HepG2 (cell line): ENCODE measurements around the gene COLEC12. TPM values are rescaled to one million over a fixed set of nuclear protein-coding genes. Genes with fewer than 3 reads are reported as not detected.

Experiments used
- ATAC-seq: fragments of 200-7000 bp; cut with Tn5 transposase; 3 replicates; pipeline ENCODE4 v1.9.1; 2020; ENCODE audit warnings: mild to moderate bottlenecking, moderate library complexity
- BruUV-seq: library from RNA; stranded (reverse); fragments of 400-500 nt; replicated peaks from 2 replicates; lab custom pipeline; 2021; lab: Mats Ljungman, UMichigan
- CTCF ChIA-PET: fragments of 300-600 bp; formaldehyde crosslinking; extraction: SDS; loops from one replicate; lab custom pipeline; 2021; ENCODE audit warnings: low total read pairs, inconsistent platforms, low intra/inter-chr PET ratio; lab: Yijun Ruan, JAX
- POLR2A ChIA-PET: fragments of 350-600 bp; sonication (Branson Sonifier 250); formaldehyde crosslinking; loops from one replicate; lab custom pipeline; 2020; ENCODE audit warnings: antibody characterized with exemption, inconsistent platforms; lab: Yijun Ruan, JAX
- DNase-seq: peaks from one replicate; pipeline ENCODE4 v3.0.0-alpha.2; 2015; ENCODE audit warnings: low spot score
- FAIRE-seq: peaks from 3 replicates; lab custom pipeline; 2011; peaks lifted over from hg19 to GRCh38; lab: Jason Lieb, UNC
- H2AFZ ChIP-seq: one replicate; pipeline ENCODE4 v1.6.1; 2011; ENCODE audit warnings: low read length, inconsistent platforms
- H3K27ac ChIP-seq: fragments of 300-600 bp; 3 replicates; pipeline ENCODE4 v1.8.0; 2011; ENCODE audit warnings: mixed run types, mild to moderate bottlenecking, mixed read lengths, low read length, inconsistent platforms; ENCODE audit not compliant: insufficient read depth; ENCODE audit errors: extremely low read length
- H3K27me3 ChIP-seq, 2 experiments: fragments of 200-600 bp in 1 of 2; 2 replicates in 1 of 2; 3 replicates in 1 of 2; pipeline versions ENCODE4 v1.6.0 to v1.8.0; 2011; ENCODE audit warnings: low read length in 2 of 2, mild to moderate bottlenecking in 2 of 2, moderate library complexity in 2 of 2, inconsistent platforms in 1 of 2; ENCODE audit not compliant: insufficient read depth in 2 of 2, control insufficient read depth in 1 of 2
- H3K36me3 ChIP-seq, 2 experiments: fragments of 200-600 bp in 1 of 2; replicated peaks in 1 of 2; 2 replicates in 1 of 2; 3 replicates in 1 of 2; pipeline versions ENCODE4 v1.5.1 to v1.8.0; 2011; ENCODE audit warnings: low read length in 2 of 2, inconsistent platforms in 1 of 2; ENCODE audit not compliant: insufficient read depth in 2 of 2, control insufficient read depth in 1 of 2
- H3K4me1 ChIP-seq: 2 replicates; pipeline ENCODE4 v1.5.1; 2012; ENCODE audit warnings: low read length, inconsistent platforms; ENCODE audit not compliant: insufficient read depth
- H3K4me2 ChIP-seq: 2 replicates; pipeline ENCODE4 v1.6.0; 2011; ENCODE audit warnings: low read depth, low read length, inconsistent platforms
- H3K4me3 ChIP-seq, 3 experiments: fragments of 200-600 bp in 1 of 3; sonication (generic), shearing (Covaris generic) in 1 of 3; replicated peaks in 1 of 3; 2 replicates each; pipeline ENCODE4 v1.5.1; 2011 to 2016; ENCODE audit warnings: low read length in 3 of 3, inconsistent platforms in 2 of 3, low read depth in 2 of 3, mild to moderate bottlenecking in 2 of 3, control low read depth in 1 of 3, mixed read lengths in 1 of 3; ENCODE audit not compliant: insufficient read depth in 1 of 3
- H3K79me2 ChIP-seq: one replicate; pipeline ENCODE4 v1.6.1; 2011; ENCODE audit warnings: low read length, inconsistent platforms; ENCODE audit not compliant: insufficient read depth
- H3K9ac ChIP-seq: 2 replicates; pipeline ENCODE4 v1.6.0; 2011; ENCODE audit warnings: mild to moderate bottlenecking, low read depth, low read length, inconsistent platforms; ENCODE audit not compliant: insufficient read depth
- H3K9me3 ChIP-seq: 2 replicates; pipeline ENCODE4 v1.5.1; 2012; ENCODE audit warnings: mild to moderate bottlenecking, low read length
- H4K20me1 ChIP-seq: 2 replicates; pipeline ENCODE4 v1.6.0; 2011; ENCODE audit warnings: inconsistent platforms, mild to moderate bottlenecking, low read length, moderate library complexity; ENCODE audit not compliant: insufficient read depth
- EP300 ChIP-seq, 3 experiments: sonication (generic) in 1 of 3; formaldehyde crosslinking in 1 of 3; IDR thresholded peaks; 2 replicates each; pipeline versions ENCODE4 v1.5.1 to v1.6.1; 2011 to 2020; ENCODE audit warnings: low read depth in 2 of 3, low read length in 2 of 3, borderline replicate concordance in 1 of 3, improper control_type of control experiment in 1 of 3, mild to moderate bottlenecking in 1 of 3, missing genetic modification reagents in 1 of 3, moderate library complexity in 1 of 3
- FOXK2 ChIP-seq: fragments of 450-650 bp; IDR thresholded peaks from 2 replicates; pipeline ENCODE4 v1.6.1; 2016
- GTF2F1 ChIP-seq: fragments of 150-350 bp; IDR thresholded peaks from 2 replicates; pipeline ENCODE4 v1.6.1; 2014; ENCODE audit warnings: low read length
- MYNN ChIP-seq: sonication (generic); formaldehyde crosslinking; IDR thresholded peaks from 2 replicates; pipeline ENCODE4 v1.4.0; 2020; ENCODE audit warnings: mild to moderate bottlenecking, low read depth, missing genetic modification reagents
- NFE2L2 ChIP-seq: fragments of 150-350 bp; IDR thresholded peaks from 2 replicates; pipeline ENCODE4 v1.6.1; 2014; ENCODE audit warnings: low read length
- RNF219 ChIP-seq: sonication (generic); formaldehyde crosslinking; IDR thresholded peaks from 2 replicates; pipeline ENCODE4 v1.5.0; 2020; ENCODE audit warnings: mild to moderate bottlenecking, missing genetic modification reagents
- SIX1 ChIP-seq: sonication (generic); formaldehyde crosslinking; IDR thresholded peaks from 2 replicates; pipeline ENCODE4 v1.4.0; 2020; ENCODE audit warnings: missing genetic modification reagents, borderline replicate concordance
- SSRP1 ChIP-seq: IDR thresholded peaks from 2 replicates; pipeline ENCODE4 v1.6.1; 2016; ENCODE audit warnings: control low read depth
- TBP ChIP-seq: sonication (generic); formaldehyde crosslinking; IDR thresholded peaks from 2 replicates; pipeline ENCODE4 v1.5.0; 2020; ENCODE audit warnings: missing genetic modification reagents
- ZMYM2 ChIP-seq: sonication (generic); formaldehyde crosslinking; IDR thresholded peaks from 2 replicates; pipeline ENCODE4 v1.8.0; 2022; ENCODE audit warnings: mild to moderate bottlenecking, missing genetic modification reagents
- ZNF10 ChIP-seq: sonication (generic); formaldehyde crosslinking; IDR thresholded peaks from 2 replicates; pipeline ENCODE4 v1.4.0; 2020; ENCODE audit warnings: mild to moderate bottlenecking, low read depth, missing genetic modification reagents, borderline replicate concordance
- ZNF12 ChIP-seq: sonication (generic); formaldehyde crosslinking; IDR thresholded peaks from 2 replicates; pipeline ENCODE4 v1.5.0; 2020; ENCODE audit warnings: missing genetic modification reagents
- ZNF207 ChIP-seq: fragments of 450-650 bp; IDR thresholded peaks from 2 replicates; pipeline ENCODE4 v1.6.1; 2016; ENCODE audit warnings: antibody characterized with exemption, borderline replicate concordance
- ZNF484 ChIP-seq: sonication (generic); formaldehyde crosslinking; IDR thresholded peaks from 2 replicates; pipeline ENCODE4 v1.5.1; 2020; ENCODE audit warnings: mild to moderate bottlenecking, low read depth, missing genetic modification reagents, borderline replicate concordance
- ZNF512 ChIP-seq: sonication (generic); formaldehyde crosslinking; IDR thresholded peaks from 2 replicates; pipeline ENCODE4 v1.4.0; 2020; ENCODE audit warnings: mild to moderate bottlenecking, missing genetic modification reagents
- ZNF670 ChIP-seq: sonication (generic); formaldehyde crosslinking; IDR thresholded peaks from 2 replicates; pipeline ENCODE4 v1.8.0; 2022; ENCODE audit warnings: mild to moderate bottlenecking, missing genetic modification reagents, borderline replicate concordance
- WGBS: methylation state at CpG from one replicate; pipeline ENCODE4 v1.1.6; 2017; ENCODE audit warnings: low lambda C conversion rate; 5-methylcytosine and 5-hydroxymethylcytosine counted together
- in situ Hi-C: cut with HindIII; loops from 2 replicates; pipeline ENCODE4 v1.10.0; 2017; ENCODE audit warnings: low pct_unique_long_range_greater_than_20kb; ENCODE audit not compliant: extremely low pct_ligation_motif_present
- intact Hi-C: fragments of 100-400 bp; cut with micrococcal nuclease; formaldehyde crosslinking; loops from one replicate; pipeline ENCODE4 v1.10.0; 2022; ENCODE audit not compliant: unreplicated experiment
- polyA plus RNA-seq, 8 experiments: library from polyadenylated mRNA; depleted of rRNA in 3 of 8; stranded (reverse) in 7 of 8; unstranded in 1 of 8; fragments of >200 nt; fragmentation: Illumina TruSeq in 4 of 8; extraction: Trizol in 4 of 8; gene quantifications; 2 replicates each; pipeline versions ENCODE4 v1.2.1 to v1.2.3, GENCODE V29; 2011 to 2016; ENCODE audit warnings: low read depth in 4 of 8, missing spikeins in 1 of 8, mixed read lengths in 1 of 8; ENCODE audit not compliant: insufficient read depth in 1 of 8
- total RNA-seq, 5 experiments: library from RNA; depleted of rRNA; stranded (reverse); fragments of >200 nt; fragmentation: Illumina TruSeq; extraction: Trizol; gene quantifications; 2 replicates each; pipeline ENCODE4 v1.2.3, GENCODE V29; 2016; ENCODE audit warnings: low read depth in 1 of 5

Gene COLEC12
- total and polyA plus RNA-seq, 2 of the 13 experiments (the other 11 are each of a cell fraction or from before 2014, with no cell fraction given), result 0.02 to 0.11 TPM

GRCh38 chr18:305003-305501 is 195.4 kb downstream of the COLEC12 start:
- no peak overlapping the region for H3K27ac ChIP-seq
- ATAC-seq (peak; percentile 60; the same call in 1 of the 3 replicates), DNase-seq (no peak), FAIRE-seq (no peak)
- no peaks in the 10 kb centered on the region for H3K4me1 ChIP-seq
- no peak for TF ChIP-seq TBP (CRISPR knock-in tag)
- no peak for TF ChIP-seq NFE2L2
- peak; percentile 47; the same call in 1 of the 2 replicates for TF ChIP-seq ZNF12 (CRISPR knock-in tag)
- TF ChIP-seq MYNN (CRISPR knock-in tag), result no peak
- no peaks in the 10 kb centered on the region for H3K79me2 ChIP-seq
- intact Hi-C loops (no loop called here), in situ Hi-C loops (no loop called here)
- H2AFZ ChIP-seq, result no peak overlapping the region
- no peaks in the 10 kb centered on the region for H3K36me3 ChIP-seq
- peaks cover 0 to 25% of the 10 kb centered on the region in 2 experiments; a peak in 2 of 5 replicates for H3K27me3 ChIP-seq
- ChIA-PET CTCF (no interaction called here), POLR2A (no interaction called here)
- WGBS, result 55% methylated on average over 6 of the region's 6 CpGs
- H4K20me1 ChIP-seq, result no peaks in the 10 kb centered on the region
- no peak overlapping the region for H3K4me2 ChIP-seq
- H3K9ac ChIP-seq, result no peak overlapping the region
- H3K4me3 ChIP-seq, result no peak overlapping the region
- H3K9me3 ChIP-seq, result no peaks in the 10 kb centered on the region
- BruUV-seq, result no TSS peak

- Histone ChIP-seq H3K4me3 (no peak overlapping the region), H4K20me1 (no peaks in the 10 kb centered on the region), H3K79me2 (no peaks in the 10 kb centered on the region), H2AFZ (no peak overlapping the region), H3K9ac (no peak overlapping the region), H3K4me1 (no peaks in the 10 kb centered on the region), H3K27me3 (peaks cover 0 to 25% of the 10 kb centered on the region in 2 experiments; a peak in 2 of 5 replicates), H3K9me3 (no peaks in the 10 kb centered on the region), H3K27ac (no peak overlapping the region), H3K36me3 (no peaks in the 10 kb centered on the region), H3K4me2 (no peak overlapping the region)
- in situ Hi-C loops, result no loop called here
- ATAC-seq (no peak), DNase-seq (no peak), FAIRE-seq (no peak)
- intact Hi-C loops, result no loop called here
- POLR2A ChIA-PET, result no interaction called here
- CTCF ChIA-PET, result no interaction called here
- BruUV-seq, result no TSS peak
- 21% methylated on average over 2 of the region's 2 CpGs for WGBS
- no peak for TF ChIP-seq ZNF10 (CRISPR knock-in tag)
- TF ChIP-seq SSRP1 (CRISPR knock-in tag), result no peak
- no peak for TF ChIP-seq ZNF670
- TF ChIP-seq ZMYM2 (CRISPR knock-in tag), result no peak
- TF ChIP-seq EP300 (IDR thresholded peaks at IDR 0.05; ENCODE audit: low read depth in 2 of 2, low read length in 2 of 2), result no peak
- TF ChIP-seq EP300 (CRISPR knock-in tag; IDR thresholded peaks at IDR 0.05; ENCODE audit: borderline replicate concordance), result no peak
- TF ChIP-seq SIX1 (CRISPR knock-in tag), result no peak
- no peak for TF ChIP-seq ZNF207
- no peak for TF ChIP-seq RNF219
- no peak for TF ChIP-seq FOXK2
- no peak for TF ChIP-seq ZNF484 (CRISPR knock-in tag)
- TF ChIP-seq ZNF512 (CRISPR knock-in tag), result no peak
- no peak for TF ChIP-seq GTF2F1
These were observed 196.9 kb downstream of the COLEC12 start for GRCh38 chr18:303607-304006.
